Loucy (cell line): ENCODE data around the gene PSAPL1.

ENCODE experiments used
- H2AFZ ChIP-seq: fragments of 200-600 bp; sonication (generic); 2 replicates; pipeline ENCODE4 v1.6.0; 2016; ENCODE audit warnings: antibody characterized with exemption, mild to moderate bottlenecking, low read length, moderate library complexity
- H3F3A ChIP-seq: fragments of 200-600 bp; 2 replicates; pipeline ENCODE4 v1.6.0; 2016; ENCODE audit warnings: antibody characterized with exemption, low read depth, mild to moderate bottlenecking
- H3K27me3 ChIP-seq: fragments of 200-600 bp; sonication (generic); 2 replicates; pipeline ENCODE4 v1.6.1; 2014; ENCODE audit warnings: low read length, mild to moderate bottlenecking; ENCODE audit not compliant: insufficient read depth, poor library complexity, severe bottlenecking
- H3K36me3 ChIP-seq: fragments of 200-600 bp; sonication (generic); 2 replicates; pipeline ENCODE4 v1.6.1; 2016; ENCODE audit warnings: low read length; ENCODE audit not compliant: insufficient read depth
- H3K4me1 ChIP-seq: fragments of 200-600 bp; sonication (generic); 2 replicates; pipeline ENCODE4 v1.5.1; 2014; ENCODE audit warnings: low read length, mild to moderate bottlenecking; ENCODE audit not compliant: insufficient read depth, poor library complexity, severe bottlenecking
- H3K4me2 ChIP-seq: fragments of 200-600 bp; sonication (generic); 2 replicates; pipeline ENCODE4 v1.6.0; 2014; ENCODE audit warnings: antibody characterized with exemption, low read length, low read depth, mild to moderate bottlenecking; ENCODE audit not compliant: poor library complexity, severe bottlenecking
- H3K4me3 ChIP-seq: fragments of 200-600 bp; sonication (generic); 2 replicates; pipeline ENCODE4 v1.5.1; 2014; ENCODE audit warnings: low read length, mild to moderate bottlenecking, mixed read lengths; ENCODE audit not compliant: poor library complexity, severe bottlenecking
- H3K79me2 ChIP-seq: fragments of 200-600 bp; sonication (generic); 2 replicates; pipeline ENCODE4 v1.6.1; 2014; ENCODE audit warnings: low read length; ENCODE audit not compliant: insufficient read depth
- H3K9ac ChIP-seq: fragments of 200-600 bp; sonication (generic); 2 replicates; pipeline ENCODE4 v1.6.0; 2014; ENCODE audit warnings: mild to moderate bottlenecking, low read depth, low read length, moderate library complexity; ENCODE audit not compliant: poor library complexity, severe bottlenecking
- H3K9me2 ChIP-seq: fragments of 200-600 bp; sonication (generic); replicated peaks from 2 replicates; pipeline ENCODE4 v1.6.1; 2016; ENCODE audit warnings: low read depth, low read length, mixed read lengths
- H3K9me3 ChIP-seq: fragments of 200-600 bp; sonication (generic); 2 replicates; pipeline ENCODE4 v1.6.1; 2014; ENCODE audit warnings: mild to moderate bottlenecking, antibody characterized with exemption, low read length, low read depth; ENCODE audit not compliant: insufficient read depth
- H4K20me1 ChIP-seq: fragments of 200-600 bp; sonication (generic); 2 replicates; pipeline ENCODE4 v1.6.0; 2014; ENCODE audit warnings: antibody characterized with exemption, low read length, mild to moderate bottlenecking; ENCODE audit not compliant: insufficient read depth, poor library complexity, severe bottlenecking
- CTCF ChIP-seq: fragments of 200-600 bp; sonication (generic); conservative IDR thresholded peaks from 2 replicates; pipeline ENCODE4 v1.5.1; 2014; ENCODE audit warnings: mild to moderate bottlenecking, antibody characterized with exemption, low read length
- EZH2phosphoT487 ChIP-seq: fragments of 200-600 bp; IDR thresholded peaks from 2 replicates; pipeline ENCODE4 v1.6.1; 2018; ENCODE audit warnings: antibody characterized with exemption, mild to moderate bottlenecking, moderate library complexity, borderline replicate concordance

Gene PSAPL1

DNA sequence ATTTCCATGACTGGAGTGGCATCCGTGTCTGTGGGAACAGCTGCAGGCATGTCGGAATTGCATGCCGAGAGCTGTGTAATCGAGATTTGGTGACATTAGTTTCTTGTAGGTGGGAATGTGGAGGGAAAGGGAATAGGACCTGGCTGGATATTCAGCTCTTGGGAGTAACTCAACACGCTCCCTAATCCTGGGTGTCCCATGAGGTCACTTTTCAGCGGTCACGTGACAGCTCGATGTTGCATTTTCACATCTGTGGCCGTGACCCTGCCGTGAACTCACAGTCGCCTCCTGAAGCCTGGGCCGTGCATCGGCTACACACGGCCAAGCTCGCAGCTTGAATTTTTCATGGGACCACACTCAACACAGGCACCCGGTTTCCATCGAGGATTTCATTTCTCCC, 25.8 kb upstream of the PSAPL1 start:
- Histone ChIP-seq H2AFZ (no peak overlapping the region), H3K9ac (no peak overlapping the region), H3F3A (no peaks in the 10 kb centered on the region), H3K4me3 (no peak overlapping the region), H3K9me2 (no peaks in the 10 kb centered on the region), H4K20me1 (no peaks in the 10 kb centered on the region), H3K79me2 (no peaks in the 10 kb centered on the region), H3K27me3 (no peaks in the 10 kb centered on the region), H3K36me3 (no peaks in the 10 kb centered on the region), H3K9me3 (peaks cover 14% of the 10 kb centered on the region; the same call in 1 of the 2 replicates), H3K4me2 (no peak overlapping the region), H3K4me1 (no peaks in the 10 kb centered on the region)
- TF ChIP-seq EZH2phosphoT487 (no peak), CTCF (no peak)

GRCh38 chr4:7459471-7459870, 24.7 kb upstream of the PSAPL1 start:
- Histone ChIP-seq H3K4me3 (no peak overlapping the region), H3K36me3 (no peaks in the 10 kb centered on the region), H3K9me2 (no peaks in the 10 kb centered on the region), H3F3A (no peaks in the 10 kb centered on the region), H3K4me2 (no peak overlapping the region), H3K4me1 (no peaks in the 10 kb centered on the region), H4K20me1 (no peaks in the 10 kb centered on the region), H3K9ac (no peak overlapping the region), H2AFZ (no peak overlapping the region), H3K9me3 (peaks cover 14% of the 10 kb centered on the region; the same call in 1 of the 2 replicates), H3K79me2 (no peaks in the 10 kb centered on the region), H3K27me3 (no peaks in the 10 kb centered on the region)
- TF ChIP-seq CTCF (no peak), EZH2phosphoT487 (no peak)

DNA sequence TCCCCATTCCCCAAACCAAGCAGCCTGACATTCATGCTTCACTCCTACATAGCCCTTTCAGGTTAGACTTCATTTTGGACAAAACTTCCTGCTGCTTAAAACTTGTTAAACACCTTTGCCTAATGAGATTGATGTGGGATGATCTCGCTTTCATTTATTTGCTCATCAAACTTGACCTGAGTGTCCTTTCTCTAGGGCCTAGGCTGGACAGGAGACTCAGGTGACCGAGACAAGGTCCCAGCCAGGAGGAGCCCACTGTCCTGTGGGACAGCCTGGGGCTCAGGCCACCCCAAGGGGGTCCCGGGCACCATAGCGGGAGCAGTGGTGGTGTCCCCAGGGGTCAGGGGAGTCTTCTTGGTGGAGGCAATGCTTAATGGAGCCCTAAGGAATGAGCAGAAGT, 23.7 kb upstream of the PSAPL1 start:
- H3K4me3 ChIP-seq, result no peak overlapping the region
- H3K9me2 ChIP-seq, result no peaks in the 10 kb centered on the region
- no peak overlapping the region for H2AFZ ChIP-seq
- H4K20me1 ChIP-seq, result no peaks in the 10 kb centered on the region
- H3K36me3 ChIP-seq, result no peaks in the 10 kb centered on the region
- TF ChIP-seq CTCF, result no peak
- no peak for TF ChIP-seq EZH2phosphoT487
- H3K27me3 ChIP-seq, result no peaks in the 10 kb centered on the region
- H3K4me1 ChIP-seq, result no peaks in the 10 kb centered on the region
- H3K79me2 ChIP-seq, result no peaks in the 10 kb centered on the region
- H3K9ac ChIP-seq, result no peak overlapping the region
- peaks cover 12% of the 10 kb centered on the region; the same call in 1 of the 2 replicates for H3K9me3 ChIP-seq
- H3K4me2 ChIP-seq, result no peak overlapping the region
- no peaks in the 10 kb centered on the region for H3F3A ChIP-seq
